Skeletal muscle satellite cell (primary cell): Measurements from ENCODE around the gene NF2.

Experiments
- H3K27me3 ChIP-seq: 2 replicates; pipeline ENCODE4 v1.7.0; 2013; ENCODE audit warnings: low read length; ENCODE audit not compliant: control insufficient read depth, insufficient read depth
- H3K36me3 ChIP-seq: 2 replicates; pipeline ENCODE4 v1.7.0; 2013; ENCODE audit warnings: mild to moderate bottlenecking, control low read depth, low read length; ENCODE audit not compliant: insufficient read depth
- H3K4me1 ChIP-seq: 2 replicates; pipeline ENCODE4 v1.7.0; 2013; ENCODE audit warnings: low read length; ENCODE audit not compliant: control insufficient read depth, insufficient read depth
- H3K4me2 ChIP-seq: 2 replicates; pipeline ENCODE4 v1.7.0; 2013; ENCODE audit warnings: mild to moderate bottlenecking, low read length
- H3K4me3 ChIP-seq: 2 replicates; pipeline ENCODE4 v1.7.0; 2013; ENCODE audit warnings: low read length
- H3K9ac ChIP-seq: 2 replicates; pipeline ENCODE4 v1.7.0; 2013; ENCODE audit warnings: mild to moderate bottlenecking, low read depth, low read length, moderate library complexity
- H3K9me3 ChIP-seq: replicated peaks from 2 replicates; pipeline ENCODE4 v1.7.0; 2013; ENCODE audit warnings: mild to moderate bottlenecking, control low read depth, low read length

The NF2 gene

DNA sequence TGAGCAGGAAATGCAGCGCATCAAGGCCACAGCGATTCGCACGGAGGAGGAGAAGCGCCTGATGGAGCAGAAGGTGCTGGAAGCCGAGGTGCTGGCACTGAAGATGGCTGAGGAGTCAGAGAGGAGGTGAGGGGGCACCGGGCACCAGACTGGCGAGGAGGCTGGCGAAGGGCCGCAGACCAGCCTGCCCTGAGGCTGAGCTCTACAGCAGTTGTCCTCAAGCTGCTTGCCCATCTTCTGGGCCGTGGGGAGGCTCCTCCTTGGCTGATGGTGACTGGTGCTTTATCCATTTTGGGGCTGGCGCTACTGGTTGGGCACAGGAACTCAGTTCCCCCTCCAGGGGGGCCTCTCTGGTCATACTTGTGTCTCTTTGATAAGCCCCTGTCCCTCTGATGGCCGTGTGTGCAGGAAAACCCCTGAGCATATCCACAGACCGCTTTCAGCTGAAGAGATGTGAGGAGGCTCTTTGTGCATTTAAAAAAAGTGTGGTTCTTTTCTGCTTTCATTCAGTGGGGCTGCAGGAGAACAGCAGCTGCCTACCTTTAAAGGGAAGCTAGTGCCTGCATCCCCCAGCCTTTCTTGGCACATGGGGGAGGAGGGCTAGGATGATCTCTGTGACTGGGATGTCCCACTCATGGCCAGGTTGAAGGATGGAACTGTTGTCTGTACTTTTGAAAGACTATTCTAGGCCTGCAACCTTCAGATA lies 70.1 kb downstream of the NF2 start:
- H3K4me2 ChIP-seq = no peak overlapping the region
- H3K4me3 ChIP-seq = no peak overlapping the region
- no peak overlapping the region for H3K9ac ChIP-seq
- H3K36me3 ChIP-seq = peaks cover 78% of the 10 kb centered on the region
- H3K27me3 ChIP-seq = no peaks in the 10 kb centered on the region
- no peaks in the 10 kb centered on the region for H3K4me1 ChIP-seq
- no peaks in the 10 kb centered on the region for H3K9me3 ChIP-seq

DNA sequence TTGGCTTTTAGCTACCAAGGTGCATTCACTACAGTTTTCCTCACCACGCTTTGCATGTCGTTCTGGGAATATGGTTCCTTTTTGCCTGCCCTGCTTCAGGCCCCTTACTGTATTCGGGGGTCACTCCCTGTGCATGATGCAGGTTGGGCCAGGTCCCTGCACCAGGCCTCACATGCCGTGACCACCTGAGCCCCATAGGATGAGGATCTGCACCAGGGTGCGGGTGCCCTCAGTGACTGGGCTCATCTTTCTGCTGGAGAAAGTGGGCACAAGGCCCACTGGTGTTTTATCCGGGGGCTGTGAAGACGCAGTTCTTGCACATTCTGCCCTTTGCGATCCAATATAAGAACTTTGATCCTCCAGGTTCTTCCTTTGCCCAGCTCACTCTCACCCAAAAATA lies 70.7 kb downstream of the NF2 start:
- H3K36me3 ChIP-seq = peaks cover 78% of the 10 kb centered on the region

DNA sequence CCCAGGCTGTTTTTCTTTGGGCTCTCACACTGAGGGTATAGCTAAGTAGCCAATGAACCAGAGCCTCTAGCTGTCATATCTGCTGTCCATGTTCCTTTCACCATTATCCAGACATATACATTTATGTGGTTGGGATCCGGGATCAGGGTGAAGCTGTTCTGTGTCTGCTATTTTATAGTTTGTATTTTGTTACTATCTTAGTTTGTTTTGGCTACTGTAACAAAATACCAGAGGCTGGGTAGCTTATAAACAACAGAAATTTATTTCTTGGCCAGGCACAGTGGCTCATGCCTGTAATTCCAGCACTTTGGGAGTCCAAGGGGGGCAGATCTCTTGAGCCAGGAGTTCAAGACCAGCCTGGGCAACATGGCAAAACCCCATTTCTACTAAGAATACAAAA lies 75.9 kb downstream of the NF2 start:
- no peak overlapping the region for H3K4me3 ChIP-seq
- H3K27me3 ChIP-seq = no peaks in the 10 kb centered on the region
- H3K36me3 ChIP-seq = peaks cover 90% of the 10 kb centered on the region

More for the DNA sequence above, 70.7 kb downstream of the NF2 start:
- Histone ChIP-seq H3K4me1 (no peaks in the 10 kb centered on the region), H3K4me2 (no peak overlapping the region), H3K27me3 (no peaks in the 10 kb centered on the region), H3K4me3 (no peak overlapping the region), H3K9me3 (no peaks in the 10 kb centered on the region), H3K9ac (no peak overlapping the region)

GRCh38 chr22:29683536-29683935 lies 80.1 kb downstream of the NF2 start:
- H3K36me3 ChIP-seq = peaks cover 77% of the 10 kb centered on the region
- H3K4me3 ChIP-seq = no peak overlapping the region
- H3K27me3 ChIP-seq = no peaks in the 10 kb centered on the region

More for the DNA sequence above, 75.9 kb downstream of the NF2 start:
- H3K4me2 ChIP-seq = no peak overlapping the region
- no peaks in the 10 kb centered on the region for H3K4me1 ChIP-seq
- H3K9me3 ChIP-seq = no peaks in the 10 kb centered on the region
- no peak overlapping the region for H3K9ac ChIP-seq

DNA sequence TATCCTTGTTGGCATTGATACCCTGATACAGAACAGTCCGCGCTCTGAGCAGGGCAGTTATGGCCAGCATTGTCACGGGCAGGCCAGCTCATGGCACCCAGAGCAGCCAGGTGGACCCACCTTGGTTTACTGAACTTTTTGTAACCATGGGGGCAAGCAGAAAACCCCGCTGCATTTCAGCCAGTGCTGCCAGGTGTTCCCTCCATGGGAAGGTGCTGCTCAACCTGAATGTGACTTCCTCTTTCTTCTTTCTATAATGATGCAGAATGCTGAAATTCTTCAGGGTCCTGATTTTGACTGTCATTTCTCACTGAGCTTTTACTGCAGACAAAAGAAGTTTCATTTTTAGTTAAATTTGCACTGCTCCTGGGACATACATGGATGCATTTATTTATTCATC lies 80.8 kb downstream of the NF2 start:
- Histone ChIP-seq H3K9ac (no peak overlapping the region), H3K4me2 (no peak overlapping the region), H3K9me3 (no peaks in the 10 kb centered on the region), H3K36me3 (peaks cover 70% of the 10 kb centered on the region), H3K4me1 (peaks cover 2% of the 10 kb centered on the region), H3K27me3 (no peaks in the 10 kb centered on the region), H3K4me3 (no peak overlapping the region)

More at GRCh38 chr22:29683536-29683935, 80.1 kb downstream of the NF2 start:
- Histone ChIP-seq H3K9me3 (no peaks in the 10 kb centered on the region), H3K9ac (no peak overlapping the region), H3K4me1 (no peaks in the 10 kb centered on the region), H3K4me2 (no peak overlapping the region)

GRCh38 chr22:29689206-29689879 lies 85.9 kb downstream of the NF2 start:
- H3K36me3 ChIP-seq = peaks cover 47% of the 10 kb centered on the region

DNA sequence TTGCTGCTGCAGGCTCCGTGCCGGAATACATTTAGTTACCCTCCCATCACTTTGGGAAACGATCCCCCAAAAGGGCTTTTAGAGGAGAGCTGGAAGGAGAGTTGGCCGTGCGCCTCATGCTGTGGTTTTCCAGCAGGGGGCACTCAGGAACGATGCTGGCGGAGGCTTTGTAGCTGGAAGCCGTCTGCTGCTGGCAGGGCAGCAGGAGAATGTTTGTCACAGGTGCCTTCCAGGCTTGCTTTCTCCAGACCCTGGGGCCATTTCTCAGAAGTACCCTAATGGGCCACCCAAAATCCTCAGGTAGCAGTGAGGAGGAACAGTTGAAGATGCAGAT lies 86.4 kb downstream of the NF2 start:
- Histone ChIP-seq H3K9ac (peak overlapping the region; percentile 67), H3K9me3 (no peaks in the 10 kb centered on the region), H3K27me3 (no peaks in the 10 kb centered on the region), H3K4me3 (no peak overlapping the region), H3K4me1 (peaks cover 38% of the 10 kb centered on the region), H3K36me3 (peaks cover 47% of the 10 kb centered on the region), H3K4me2 (peak overlapping the region; percentile 36)

More at GRCh38 chr22:29689206-29689879, 85.9 kb downstream of the NF2 start:
- no peaks in the 10 kb centered on the region for H3K27me3 ChIP-seq
- H3K4me2 ChIP-seq = no peak overlapping the region
- H3K9me3 ChIP-seq = no peaks in the 10 kb centered on the region
- H3K4me3 ChIP-seq = no peak overlapping the region
- peak overlapping the region; percentile 11 for H3K9ac ChIP-seq
- H3K4me1 ChIP-seq = peaks cover 33% of the 10 kb centered on the region

DNA sequence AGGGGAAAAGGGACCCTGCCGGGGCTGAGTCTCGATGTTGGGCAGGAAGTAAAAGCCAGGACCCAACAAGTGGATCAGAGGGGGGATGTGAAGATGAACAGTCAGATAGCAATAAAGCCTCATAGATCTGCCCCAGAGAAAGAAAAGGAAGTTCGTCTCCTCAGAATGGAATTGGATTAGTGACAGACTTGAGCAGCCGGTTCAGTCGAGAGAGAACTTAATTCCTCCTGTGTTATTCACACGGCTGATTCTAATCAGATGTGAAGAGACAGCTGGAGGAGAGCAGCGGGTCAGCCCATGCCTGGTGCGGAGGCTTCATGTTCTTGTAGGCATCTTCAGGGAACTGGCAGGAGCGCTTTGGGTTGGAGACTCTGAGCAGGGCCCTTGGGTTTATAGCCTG lies 87.0 kb downstream of the NF2 start:
- Histone ChIP-seq H3K9ac (peak overlapping the region; percentile 67), H3K4me2 (peak overlapping the region; percentile 36), H3K36me3 (peaks cover 51% of the 10 kb centered on the region), H3K4me3 (no peak overlapping the region), H3K4me1 (peaks cover 44% of the 10 kb centered on the region), H3K9me3 (no peaks in the 10 kb centered on the region), H3K27me3 (no peaks in the 10 kb centered on the region)

DNA sequence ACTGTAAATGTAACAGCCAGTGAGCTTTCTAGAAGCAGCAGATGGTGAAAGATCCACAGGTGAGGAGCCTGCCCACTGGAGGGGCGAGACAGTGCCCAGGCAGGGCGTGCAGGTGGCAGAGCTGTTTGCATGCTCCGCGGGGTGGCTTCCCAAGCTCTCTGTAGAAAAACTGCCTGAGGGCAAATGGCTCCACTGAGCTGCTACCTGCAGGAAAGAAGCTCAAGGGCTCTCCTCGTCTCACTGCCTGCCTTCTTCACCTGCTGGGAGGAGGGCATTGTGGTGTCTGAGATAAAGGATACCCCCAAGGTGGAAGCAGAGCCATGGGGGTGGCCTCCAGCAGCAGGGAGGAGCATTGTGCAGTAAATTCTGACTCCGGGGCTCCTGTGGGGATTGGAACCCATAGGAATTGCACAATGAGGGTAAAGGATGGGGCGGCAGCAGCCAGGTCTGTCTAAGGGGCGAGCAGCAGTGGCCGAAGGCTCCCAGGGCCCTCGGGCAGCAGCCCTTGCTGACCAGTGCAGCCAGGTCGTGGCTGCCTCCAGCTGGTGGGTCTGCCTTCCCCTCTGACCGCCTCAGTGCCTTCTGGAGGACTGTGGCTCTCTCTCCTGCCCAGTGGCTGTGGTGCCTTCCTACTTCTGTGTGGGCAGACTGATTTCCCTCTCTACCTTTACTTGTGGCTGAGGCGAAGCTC lies 88.3 kb downstream of the NF2 start:
- H3K4me1 ChIP-seq = peaks cover 46% of the 10 kb centered on the region
- H3K4me2 ChIP-seq = no peak overlapping the region
- H3K36me3 ChIP-seq = peaks cover 48% of the 10 kb centered on the region
- H3K9me3 ChIP-seq = no peaks in the 10 kb centered on the region
- H3K27me3 ChIP-seq = no peaks in the 10 kb centered on the region
- H3K9ac ChIP-seq = no peak overlapping the region
- no peak overlapping the region for H3K4me3 ChIP-seq

- H3K4me1 ChIP-seq = peaks cover 46% of the 10 kb centered on the region
- H3K36me3 ChIP-seq = peaks cover 47% of the 10 kb centered on the region
- H3K4me2 ChIP-seq = no peak overlapping the region
Observed at GRCh38 chr22:29692327-29692640, 88.9 kb downstream of the NF2 start.

DNA sequence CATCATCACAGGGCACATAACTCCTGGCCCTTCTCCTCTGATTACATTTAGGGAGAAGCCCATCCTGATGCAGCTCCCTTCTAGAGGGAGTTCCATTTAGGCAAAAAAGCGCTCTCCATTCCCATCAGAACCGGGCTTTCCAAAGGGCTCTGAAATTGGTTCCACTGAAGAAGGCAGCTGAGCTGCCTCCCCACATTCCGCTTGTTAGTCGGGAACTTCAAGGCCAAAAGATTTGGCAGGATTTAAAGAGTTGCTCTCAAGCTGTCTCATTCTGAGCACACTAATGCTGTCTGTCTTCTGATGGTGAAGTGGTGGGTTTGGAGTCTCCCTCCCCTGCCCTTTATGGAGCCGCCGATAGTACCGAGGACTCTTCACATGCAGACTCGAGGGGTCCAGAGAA lies 89.7 kb downstream of the NF2 start:
- no peaks in the 10 kb centered on the region for H3K27me3 ChIP-seq
- H3K4me3 ChIP-seq = no peak overlapping the region
- H3K4me1 ChIP-seq = peaks cover 46% of the 10 kb centered on the region
- H3K36me3 ChIP-seq = peaks cover 50% of the 10 kb centered on the region
- no peak overlapping the region for H3K4me2 ChIP-seq
- no peak overlapping the region for H3K9ac ChIP-seq
- H3K9me3 ChIP-seq = no peaks in the 10 kb centered on the region

More at GRCh38 chr22:29692327-29692640, 88.9 kb downstream of the NF2 start:
- Histone ChIP-seq H3K27me3 (no peaks in the 10 kb centered on the region), H3K4me3 (no peak overlapping the region), H3K9me3 (no peaks in the 10 kb centered on the region), H3K9ac (no peak overlapping the region)
